Epidermal melanocyte (primary cell): Measurements from ENCODE around the gene HOXC9.
A peak's percentile ranks its signal among the peaks of the same experiment; 100 is the strongest.

Experiments
- DNase-seq: peaks from one replicate; pipeline ENCODE4 v3.0.0; 2011; ENCODE audit warnings: low spot score; ENCODE audit not compliant: insufficient read length

Gene HOXC9

GRCh38 chr12:53976172-53976822 is 23.7 kb upstream of the HOXC9 start:
- no peak for DNase-seq

GRCh38 chr12:53976823-53977595 is 23.0 kb upstream of the HOXC9 start:
- no peak for DNase-seq

- DNase-seq: no peak
These were observed 22.1 kb upstream of the HOXC9 start for GRCh38 chr12:53977596-53978445.

GRCh38 chr12:53978477-53979356 is 21.2 kb upstream of the HOXC9 start:
- DNase-seq: no peak

- DNase-seq: no peak
These were observed 19.7 kb upstream of the HOXC9 start for GRCh38 chr12:53980104-53980801.

GRCh38 chr12:53980802-53981496 is 19.0 kb upstream of the HOXC9 start:
- no peak for DNase-seq

- DNase-seq: no peak
These were observed 18.1 kb upstream of the HOXC9 start for GRCh38 chr12:53981634-53982565.

- no peak for DNase-seq
These were observed 17.1 kb upstream of the HOXC9 start for GRCh38 chr12:53982648-53983567.

GRCh38 chr12:53983568-53983949 is 16.4 kb upstream of the HOXC9 start:
- no peak for DNase-seq

GRCh38 chr12:53983950-53984572 is 15.9 kb upstream of the HOXC9 start:
- no peak for DNase-seq

- DNase-seq: peak; percentile 98
These were observed 14.9 kb upstream of the HOXC9 start, which contains the start of gene HOXC10 for GRCh38 chr12:53984901-53985691. Gene HOXC10 (plus strand): TSS chr12:53985146. CDS start chr12:53985260, 114 bp downstream.

GRCh38 chr12:53985692-53985993 is 14.3 kb upstream of the HOXC9 start:
- DNase-seq: no peak

- DNase-seq: no peak
These were observed 13.8 kb upstream of the HOXC9 start for GRCh38 chr12:53985994-53986685.

GRCh38 chr12:53986686-53987483 is 13.1 kb upstream of the HOXC9 start:
- no peak for DNase-seq

GRCh38 chr12:53987787-53988230 is 12.2 kb upstream of the HOXC9 start:
- DNase-seq: no peak
